ENCODE measurements around the gene FCHSD2.
"Not testable (repeated sequence)": the region's sequence is repeated elsewhere in the genome, so short reads cannot be mapped to it uniquely, and the experiment has no call there.

FCHSD2 gene

GRCh38 chr11:73070653-73071052 is 71.5 kb downstream of the FCHSD2 start:
- DNase-seq (ENCODE audit: low read depth in 3 of 3, low spot score in 1 of 3), result no peak

GRCh38 chr11:73061857-73062424 is 80.2 kb downstream of the FCHSD2 start:
- not testable (repeated sequence) for DNase-seq (ENCODE audit: low read depth in 3 of 3, low spot score in 1 of 3)

- not testable (repeated sequence) for DNase-seq (ENCODE audit: low read depth in 3 of 3, low spot score in 1 of 3)
Observed at GRCh38 chr11:73061434-73061833, 80.7 kb downstream of the FCHSD2 start.

- no peak for DNase-seq (ENCODE audit: low read depth in 3 of 3, low spot score in 1 of 3)
Observed at GRCh38 chr11:73059915-73060314, 82.2 kb downstream of the FCHSD2 start.

GRCh38 chr11:73058989-73059674 is 83.0 kb downstream of the FCHSD2 start:
- DNase-seq (ENCODE audit: low read depth in 3 of 3, low spot score in 1 of 3), result no peak

GRCh38 chr11:73055655-73056354 is 86.3 kb downstream of the FCHSD2 start:
- DNase-seq (ENCODE audit: low read depth in 3 of 3, low spot score in 1 of 3), result no peak

- no peak for DNase-seq (ENCODE audit: low read depth in 3 of 3, low spot score in 1 of 3)
Observed at GRCh38 chr11:73055002-73055401, 87.1 kb downstream of the FCHSD2 start.

- no peak for DNase-seq (ENCODE audit: low read depth in 3 of 3, low spot score in 1 of 3)
Observed at GRCh38 chr11:73053964-73054363, 88.2 kb downstream of the FCHSD2 start.

GRCh38 chr11:73048446-73048845 is 93.7 kb downstream of the FCHSD2 start:
- no peak for DNase-seq (ENCODE audit: low read depth in 3 of 3, low spot score in 1 of 3)

GRCh38 chr11:73047773-73048371 is 94.2 kb downstream of the FCHSD2 start:
- no peak for DNase-seq (ENCODE audit: low read depth in 3 of 3, low spot score in 1 of 3)

- no peak for DNase-seq (ENCODE audit: low read depth in 3 of 3, low spot score in 1 of 3)
Observed at GRCh38 chr11:73040046-73040445, 102.1 kb downstream of the FCHSD2 start.

- no peak for DNase-seq (ENCODE audit: low read depth in 3 of 3, low spot score in 1 of 3)
Observed at GRCh38 chr11:73034777-73035176, 107.3 kb downstream of the FCHSD2 start.

GRCh38 chr11:73034331-73034730 is 107.8 kb downstream of the FCHSD2 start:
- no peak for DNase-seq (ENCODE audit: low read depth in 3 of 3, low spot score in 1 of 3)

GRCh38 chr11:73030130-73030529 is 112.0 kb downstream of the FCHSD2 start:
- no peak for DNase-seq (ENCODE audit: low read depth in 3 of 3, low spot score in 1 of 3)

GRCh38 chr11:73029403-73029802 is 112.7 kb downstream of the FCHSD2 start:
- no peak for DNase-seq (ENCODE audit: low read depth in 3 of 3, low spot score in 1 of 3)

- DNase-seq (ENCODE audit: low read depth in 3 of 3, low spot score in 1 of 3), result no peak
Observed at GRCh38 chr11:73028611-73029010, 113.5 kb downstream of the FCHSD2 start.

GRCh38 chr11:73027840-73028239 is 114.3 kb downstream of the FCHSD2 start:
- DNase-seq (ENCODE audit: low read depth in 3 of 3, low spot score in 1 of 3), result not testable (repeated sequence)

- DNase-seq (ENCODE audit: low read depth in 3 of 3, low spot score in 1 of 3), result no peak
Observed at GRCh38 chr11:73024639-73025038, 117.5 kb downstream of the FCHSD2 start.

- no peak for DNase-seq (ENCODE audit: low read depth in 3 of 3, low spot score in 1 of 3)
Observed at GRCh38 chr11:73019996-73020395, 122.1 kb downstream of the FCHSD2 start.

- no peak for DNase-seq (ENCODE audit: low read depth in 3 of 3, low spot score in 1 of 3)
Observed at GRCh38 chr11:73019449-73019848, 122.7 kb downstream of the FCHSD2 start.

- DNase-seq (ENCODE audit: low read depth in 3 of 3, low spot score in 1 of 3), result no peak
Observed at GRCh38 chr11:73018856-73019255, 123.3 kb downstream of the FCHSD2 start.

All from stimulated activated CD4-positive, alpha-beta T cell treated with anti-CD3 and anti-CD28 coated beads, TNF-alpha, amount 100 ng/mL, for 1 hour (primary cell).